ENCODE measurements around the gene ATP2A1.
A peak's percentile ranks its signal among the peaks of the same experiment; 100 is the strongest.

ATP2A1 gene

DNA sequence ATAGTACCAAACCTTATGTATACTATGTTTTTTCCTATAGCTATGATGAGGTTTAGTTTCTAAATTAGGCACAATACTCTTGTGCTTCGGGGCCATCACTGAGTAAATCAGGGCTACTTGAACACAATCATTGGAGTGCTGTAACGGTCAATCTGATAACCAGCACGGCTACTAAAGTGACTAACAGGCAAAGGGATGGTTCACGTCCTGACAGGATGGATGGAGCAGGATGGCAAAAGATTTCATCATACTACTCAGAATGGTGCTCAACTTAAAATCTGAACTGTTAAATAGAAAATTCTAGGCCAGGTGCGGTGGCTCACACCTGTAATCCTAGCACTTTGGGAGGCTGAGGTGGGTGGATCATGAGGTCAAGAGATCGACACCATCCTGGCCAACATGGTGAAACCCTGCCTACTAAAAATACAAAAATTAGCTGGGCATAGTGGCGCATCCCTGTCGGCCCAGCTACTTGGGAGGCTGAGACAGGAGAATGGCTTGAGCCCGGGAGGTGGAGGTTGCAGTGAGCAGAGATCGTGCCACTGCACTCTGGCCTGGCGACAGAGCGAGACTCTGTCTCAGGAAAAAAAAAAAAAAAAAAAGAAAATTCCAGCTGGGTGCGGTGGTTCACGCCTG, 39.2 kb upstream of the ATP2A1 start:
- peaks cover 77% of the 10 kb centered on the region for H3K36me3 ChIP-seq (ENCODE audit: control insufficient read depth, insufficient read depth, low read length)
- no peaks in the 10 kb centered on the region for H3K4me1 ChIP-seq (ENCODE audit: control insufficient read depth, insufficient read depth, low read length, poor library complexity, severe bottlenecking)
- no peak overlapping the region for H3K4me3 ChIP-seq (ENCODE audit: extremely low read depth, insufficient read depth, low read length, poor library complexity, severe bottlenecking)
- H3K27ac ChIP-seq (ENCODE audit: low read depth, low read length, severe bottlenecking), result no peak overlapping the region
- no peaks in the 10 kb centered on the region for H3K9me3 ChIP-seq (ENCODE audit: control insufficient read depth, low read length)
- WGBS, 2 experiments (ENCODE audit: insufficient coverage in 2 of 2), result 95 to 99% methylated on average over 9 to 12 of the region's 14 CpGs

DNA sequence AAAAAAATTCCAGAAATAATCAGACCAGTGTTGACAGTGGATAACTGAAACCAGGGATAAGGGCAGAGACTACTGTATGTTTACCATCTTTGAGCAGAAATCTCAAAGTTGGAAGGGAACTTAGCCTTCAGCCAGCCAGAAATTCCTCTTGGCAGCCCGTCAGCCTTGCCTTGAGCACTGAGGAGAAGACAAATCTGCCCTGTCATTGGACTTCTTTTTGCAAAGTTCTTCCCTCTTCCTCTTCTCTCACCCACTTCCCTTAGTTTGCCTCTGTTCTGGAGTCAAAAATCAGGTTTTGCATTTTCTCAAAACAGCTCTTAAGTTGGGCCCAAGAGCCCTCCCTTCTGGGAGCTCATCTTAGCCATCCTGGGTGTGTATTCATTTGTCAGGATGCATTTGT, 38.4 kb upstream of the ATP2A1 start:
- Histone ChIP-seq H3K27ac (ENCODE audit: low read depth, low read length, severe bottlenecking) (peak overlapping the region; percentile 32), H3K4me1 (ENCODE audit: control insufficient read depth, insufficient read depth, low read length, poor library complexity, severe bottlenecking) (no peaks in the 10 kb centered on the region), H3K9me3 (ENCODE audit: control insufficient read depth, low read length) (no peaks in the 10 kb centered on the region), H3K36me3 (ENCODE audit: control insufficient read depth, insufficient read depth, low read length) (peaks cover 77% of the 10 kb centered on the region), H3K4me3 (ENCODE audit: extremely low read depth, insufficient read depth, low read length, poor library complexity, severe bottlenecking) (no peak overlapping the region)
- WGBS, 2 experiments (ENCODE audit: insufficient coverage in 2 of 2), result 0% methylated on average over 1 of the region's 1 CpG

DNA sequence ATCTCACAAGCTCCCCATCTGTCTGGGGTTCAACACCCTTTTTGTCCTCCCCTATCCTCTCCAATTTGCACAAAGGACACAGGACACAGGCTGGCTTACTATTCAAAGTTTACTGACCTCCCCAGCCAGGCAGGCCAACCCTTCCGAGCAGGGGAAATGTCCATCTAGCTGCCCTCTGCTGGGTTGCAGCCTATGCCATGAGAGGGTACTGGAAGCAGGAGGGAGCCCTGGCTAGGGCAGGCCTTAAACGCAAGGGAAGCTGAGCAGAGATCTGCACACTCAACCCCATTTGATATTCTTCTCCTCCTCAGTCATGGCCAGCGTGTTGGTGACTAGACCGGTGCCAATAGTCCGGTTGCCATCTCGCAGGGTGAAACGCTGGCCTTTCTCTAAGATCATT, 35.6 kb upstream of the ATP2A1 start:
- 93 to 100% methylated on average over 5 to 7 of the region's 7 CpGs for WGBS, 2 experiments (ENCODE audit: insufficient coverage in 2 of 2)
- Histone ChIP-seq H3K4me1 (ENCODE audit: control insufficient read depth, insufficient read depth, low read length, poor library complexity, severe bottlenecking) (peaks cover 2% of the 10 kb centered on the region), H3K36me3 (ENCODE audit: control insufficient read depth, insufficient read depth, low read length) (peaks cover 54% of the 10 kb centered on the region), H3K4me3 (ENCODE audit: extremely low read depth, insufficient read depth, low read length, poor library complexity, severe bottlenecking) (no peak overlapping the region), H3K27ac (ENCODE audit: low read depth, low read length, severe bottlenecking) (no peak overlapping the region), H3K9me3 (ENCODE audit: control insufficient read depth, low read length) (no peaks in the 10 kb centered on the region)

DNA sequence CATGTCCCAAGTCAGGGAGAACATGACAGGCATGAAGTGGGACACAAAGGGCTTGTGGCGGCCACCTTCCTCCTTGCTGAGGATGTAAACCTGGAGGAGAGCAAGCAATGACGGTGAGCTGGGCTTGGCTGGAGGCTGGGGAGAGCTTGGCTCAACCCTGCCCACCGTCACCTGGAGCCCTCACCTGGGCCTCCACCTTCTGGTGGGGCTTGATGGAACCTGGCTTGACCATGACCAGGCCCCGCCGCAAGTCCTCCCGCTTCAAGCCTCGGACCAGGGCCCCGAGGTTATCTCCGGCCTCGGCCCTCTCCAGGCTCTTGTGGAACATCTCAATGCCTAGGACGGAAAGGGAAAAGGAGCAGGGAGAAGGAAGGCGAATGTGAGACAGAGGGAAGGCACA, 34.5 kb upstream of the ATP2A1 start:
- Histone ChIP-seq H3K9me3 (ENCODE audit: control insufficient read depth, low read length) (no peaks in the 10 kb centered on the region), H3K36me3 (ENCODE audit: control insufficient read depth, insufficient read depth, low read length) (peaks cover 44% of the 10 kb centered on the region), H3K4me1 (ENCODE audit: control insufficient read depth, insufficient read depth, low read length, poor library complexity, severe bottlenecking) (peaks cover 2% of the 10 kb centered on the region), H3K4me3 (ENCODE audit: extremely low read depth, insufficient read depth, low read length, poor library complexity, severe bottlenecking) (no peak overlapping the region), H3K27ac (ENCODE audit: low read depth, low read length, severe bottlenecking) (no peak overlapping the region)
- 93 to 98% methylated on average over 5 to 10 of the region's 12 CpGs for WGBS, 2 experiments (ENCODE audit: insufficient coverage in 2 of 2)

DNA sequence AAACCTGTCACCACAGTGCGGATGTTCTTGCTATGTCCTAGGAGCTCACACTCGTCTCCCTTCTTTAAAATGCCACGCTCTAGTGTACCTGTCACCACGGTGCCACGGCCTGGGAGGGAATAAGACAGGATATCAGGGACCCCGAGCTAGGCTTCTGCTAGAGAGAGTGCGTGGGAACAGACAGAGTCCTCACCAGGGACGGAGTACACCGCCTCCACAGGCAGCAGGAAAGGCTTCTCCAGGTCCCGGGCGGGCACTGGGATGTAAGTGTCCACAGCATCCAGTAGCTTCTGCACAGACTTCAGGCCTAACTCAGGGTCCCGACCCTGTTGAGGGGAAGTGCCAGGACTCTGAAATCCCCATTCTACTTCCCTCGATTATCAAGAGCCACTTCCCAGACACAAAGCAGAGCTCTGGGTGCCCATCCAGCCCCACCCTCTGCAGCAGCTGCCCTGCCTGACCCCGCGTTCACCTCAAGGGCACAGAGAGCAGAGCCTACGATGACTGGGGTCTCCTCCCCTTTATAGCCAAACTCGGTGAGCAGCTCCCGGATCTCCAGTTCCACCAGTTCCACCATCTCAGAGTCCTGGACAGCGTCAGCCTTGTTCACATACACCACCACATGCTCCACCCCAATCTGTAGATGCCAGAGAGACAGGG, 33.9 kb upstream of the ATP2A1 start:
- H3K9me3 ChIP-seq (ENCODE audit: control insufficient read depth, low read length), result no peaks in the 10 kb centered on the region
- H3K27ac ChIP-seq (ENCODE audit: low read depth, low read length, severe bottlenecking), result no peak overlapping the region
- peaks cover 39% of the 10 kb centered on the region for H3K36me3 ChIP-seq (ENCODE audit: control insufficient read depth, insufficient read depth, low read length)
- H3K4me3 ChIP-seq (ENCODE audit: extremely low read depth, insufficient read depth, low read length, poor library complexity, severe bottlenecking), result no peak overlapping the region
- WGBS, 2 experiments (ENCODE audit: insufficient coverage in 2 of 2), result 95 to 98% methylated on average over 15 to 19 of the region's 19 CpGs
- H3K4me1 ChIP-seq (ENCODE audit: control insufficient read depth, insufficient read depth, low read length, poor library complexity, severe bottlenecking), result peaks cover 2% of the 10 kb centered on the region

DNA sequence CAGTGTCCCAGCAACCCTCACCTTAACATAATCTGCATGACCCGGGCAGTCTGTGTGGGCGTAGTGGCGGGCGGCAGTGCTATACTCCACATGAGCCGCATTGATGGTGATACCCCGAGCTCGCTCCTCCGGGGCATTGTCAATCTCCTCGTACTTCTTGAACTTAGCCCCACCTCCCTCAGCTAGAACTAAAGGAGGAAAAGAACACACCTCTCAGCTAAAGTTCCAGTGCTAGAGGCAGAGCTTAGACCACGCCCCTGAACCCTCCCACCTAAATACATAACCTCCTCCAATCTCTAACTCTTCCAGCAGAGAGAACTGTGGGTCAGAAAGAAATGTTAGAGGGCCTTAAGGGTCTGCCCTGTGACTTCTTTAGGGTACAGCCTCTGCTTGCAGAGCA, 33.0 kb upstream of the ATP2A1 start:
- Histone ChIP-seq H3K4me3 (ENCODE audit: extremely low read depth, insufficient read depth, low read length, poor library complexity, severe bottlenecking) (peak overlapping the region; percentile 97), H3K4me1 (ENCODE audit: control insufficient read depth, insufficient read depth, low read length, poor library complexity, severe bottlenecking) (peaks cover 2% of the 10 kb centered on the region), H3K9me3 (ENCODE audit: control insufficient read depth, low read length) (no peaks in the 10 kb centered on the region), H3K27ac (ENCODE audit: low read depth, low read length, severe bottlenecking) (no peak overlapping the region), H3K36me3 (ENCODE audit: control insufficient read depth, insufficient read depth, low read length) (peaks cover 35% of the 10 kb centered on the region)
- WGBS, 2 experiments (ENCODE audit: insufficient coverage in 2 of 2), result 67 to 73% methylated on average over 9 of the region's 10 CpGs

DNA sequence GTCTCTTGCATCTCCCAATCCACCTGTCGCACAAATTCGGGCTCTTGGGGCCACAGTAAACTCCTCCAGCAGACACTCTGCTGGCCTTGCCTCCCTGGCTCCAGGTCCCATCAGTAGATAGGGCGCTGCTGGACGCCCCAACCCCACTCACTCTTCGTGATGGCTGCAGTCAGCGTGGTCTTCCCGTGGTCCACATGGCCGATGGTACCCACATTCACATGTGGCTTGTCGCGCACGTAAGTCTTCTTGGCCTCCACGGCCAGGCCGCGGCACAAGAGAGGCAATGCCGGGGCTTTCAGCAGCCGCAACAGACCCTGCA, 32.6 kb upstream of the ATP2A1 start:
- H3K36me3 ChIP-seq (ENCODE audit: control insufficient read depth, insufficient read depth, low read length), result peaks cover 35% of the 10 kb centered on the region
- WGBS, 2 experiments (ENCODE audit: insufficient coverage in 2 of 2), result 1% methylated on average over 16 of the region's 16 CpGs
- H3K4me1 ChIP-seq (ENCODE audit: control insufficient read depth, insufficient read depth, low read length, poor library complexity, severe bottlenecking), result peaks cover 2% of the 10 kb centered on the region
- peak overlapping the region; percentile 97 for H3K4me3 ChIP-seq (ENCODE audit: extremely low read depth, insufficient read depth, low read length, poor library complexity, severe bottlenecking)
- peak overlapping the region; percentile 69 for H3K27ac ChIP-seq (ENCODE audit: low read depth, low read length, severe bottlenecking)
- H3K9me3 ChIP-seq (ENCODE audit: control insufficient read depth, low read length), result no peaks in the 10 kb centered on the region

DNA sequence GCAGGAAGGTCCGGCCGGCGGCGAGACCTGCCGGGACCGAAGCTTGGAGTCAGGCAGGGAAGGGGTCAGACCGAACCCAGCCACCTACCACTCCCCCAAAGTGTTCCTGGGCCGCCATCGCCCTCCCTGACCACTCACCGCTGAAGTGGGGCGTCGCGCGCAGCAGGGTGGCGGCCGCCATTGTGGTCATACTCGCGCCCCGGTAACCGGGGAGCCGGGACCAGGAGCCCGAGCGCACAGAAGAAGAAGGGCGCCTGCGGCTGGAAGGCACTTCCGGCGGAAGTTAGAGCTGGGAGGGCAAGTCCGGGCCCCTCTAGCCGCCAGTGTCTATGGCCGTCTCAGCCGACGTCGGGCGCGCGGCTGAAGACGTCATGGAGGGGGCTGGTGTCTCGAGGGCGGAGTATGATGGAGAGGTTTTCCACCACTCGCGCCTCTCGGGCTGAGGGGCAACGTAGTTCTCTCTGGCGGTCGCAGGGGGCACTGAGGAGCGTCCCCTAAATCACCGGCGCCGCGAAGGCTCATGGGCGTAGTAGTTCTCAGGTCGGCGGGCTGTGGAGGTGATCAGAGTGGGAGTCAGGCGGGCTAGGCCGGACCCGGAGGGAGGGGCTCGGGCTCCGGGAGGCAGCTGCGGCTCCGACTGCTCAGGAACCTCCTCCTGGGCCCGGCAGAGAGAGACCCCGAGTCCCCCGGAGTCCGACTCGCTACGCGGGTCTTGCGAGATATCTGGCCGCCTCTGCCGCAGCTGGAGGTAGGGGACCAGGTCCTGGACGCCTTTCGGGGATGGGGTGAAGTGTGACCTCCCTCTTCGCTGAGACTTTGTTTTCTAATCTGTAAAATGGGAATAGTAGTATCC, 32.0 kb upstream of the ATP2A1 start, which contains the start of gene TUFM:
TUFM (minus strand) TSS at position 269 of the 853 bp plus-strand sequence; CDS start at position 190, 79 bp downstream.
- Histone ChIP-seq H3K9me3 (ENCODE audit: control insufficient read depth, low read length) (no peaks in the 10 kb centered on the region), H3K4me1 (ENCODE audit: control insufficient read depth, insufficient read depth, low read length, poor library complexity, severe bottlenecking) (peaks cover 2% of the 10 kb centered on the region), H3K4me3 (ENCODE audit: extremely low read depth, insufficient read depth, low read length, poor library complexity, severe bottlenecking) (peak within 1 kb of the TSS; percentile 97), H3K27ac (ENCODE audit: low read depth, low read length, severe bottlenecking) (peak within 1 kb of the TSS; percentile 69), H3K36me3 (ENCODE audit: control insufficient read depth, insufficient read depth, low read length) (peaks cover 35% of the 10 kb centered on the region)
- 2 to 3% methylated on average over 52 to 65 of the region's 73 CpGs for WGBS, 2 experiments (ENCODE audit: insufficient coverage in 2 of 2)

DNA sequence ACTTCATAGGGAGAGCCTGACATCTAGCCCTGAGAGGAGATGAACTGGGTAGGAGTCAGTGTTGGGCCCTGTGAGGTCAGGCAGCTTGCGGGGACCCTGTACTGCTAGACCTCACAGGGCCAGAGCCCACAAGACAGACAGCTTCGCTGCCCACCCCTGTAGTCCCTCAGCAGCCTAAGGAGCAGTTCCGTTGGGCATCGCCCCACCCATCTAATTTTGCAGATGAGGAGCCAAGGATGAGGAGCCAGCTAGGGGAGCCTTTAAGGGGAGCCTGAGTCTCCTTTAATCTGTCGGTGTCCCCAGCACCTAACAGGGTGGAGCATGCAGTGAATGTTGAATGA, 31.4 kb upstream of the ATP2A1 start:
- Histone ChIP-seq H3K9me3 (ENCODE audit: control insufficient read depth, low read length) (no peaks in the 10 kb centered on the region), H3K4me1 (ENCODE audit: control insufficient read depth, insufficient read depth, low read length, poor library complexity, severe bottlenecking) (peaks cover 2% of the 10 kb centered on the region), H3K4me3 (ENCODE audit: extremely low read depth, insufficient read depth, low read length, poor library complexity, severe bottlenecking) (peak overlapping the region; percentile 97), H3K36me3 (ENCODE audit: control insufficient read depth, insufficient read depth, low read length) (peaks cover 33% of the 10 kb centered on the region), H3K27ac (ENCODE audit: low read depth, low read length, severe bottlenecking) (peak overlapping the region; percentile 45)
- whole genome bisulfite sequencing, 2 experiments (ENCODE audit: insufficient coverage in 2 of 2), result 50 to 62% methylated on average over 2 to 4 of the region's 5 CpGs

DNA sequence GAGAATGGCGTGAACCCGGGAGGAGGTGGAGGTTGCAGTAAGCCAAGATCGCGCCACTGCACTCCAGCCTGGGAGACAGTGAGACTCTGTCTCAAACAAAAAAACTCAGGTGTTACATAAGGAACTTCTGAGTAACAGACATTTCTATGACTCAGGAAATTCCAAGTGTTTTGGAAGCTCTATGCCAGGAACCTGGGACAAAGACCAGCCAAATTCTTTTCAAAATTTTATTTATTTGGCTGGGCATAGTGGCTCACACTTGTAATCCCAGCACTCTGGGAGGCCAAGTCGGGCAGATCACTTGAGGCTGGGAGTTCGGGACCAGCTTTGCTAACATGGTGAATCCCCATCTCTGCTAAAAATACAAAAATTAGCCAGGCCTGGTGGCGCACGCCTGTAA, 19.9 kb upstream of the ATP2A1 start:
- no peaks in the 10 kb centered on the region for H3K4me1 ChIP-seq (ENCODE audit: control insufficient read depth, insufficient read depth, low read length, poor library complexity, severe bottlenecking)
- H3K36me3 ChIP-seq (ENCODE audit: control insufficient read depth, insufficient read depth, low read length), result no peaks in the 10 kb centered on the region
- WGBS, 2 experiments (ENCODE audit: insufficient coverage in 2 of 2), result 93 to 97% methylated on average over 8 of the region's 8 CpGs
- no peak overlapping the region for H3K4me3 ChIP-seq (ENCODE audit: extremely low read depth, insufficient read depth, low read length, poor library complexity, severe bottlenecking)
- H3K9me3 ChIP-seq (ENCODE audit: control insufficient read depth, low read length), result no peaks in the 10 kb centered on the region
- no peak overlapping the region for H3K27ac ChIP-seq (ENCODE audit: low read depth, low read length, severe bottlenecking)

All from mesodermal cell (in vitro differentiated cells).